ENCODE data around the gene KRTAP26-1.

KRTAP26-1 gene

GRCh38 chr21:30320215-30320614, at the start of gene KRTAP26-1:
TSS of gene KRTAP26-1 (minus strand) at chr21:30320315. CDS start at chr21:30320035, 280 bp downstream.
- DNase-seq (ENCODE audit: low read depth): no peak

- DNase-seq (ENCODE audit: low read depth): no peak
These were observed 35.8 kb upstream of the KRTAP26-1 start for GRCh38 chr21:30355906-30356305.

- DNase-seq (ENCODE audit: low read depth): no peak
These were observed 34.3 kb upstream of the KRTAP26-1 start for GRCh38 chr21:30354308-30355005.

- no peak for DNase-seq (ENCODE audit: low read depth)
These were observed 31.4 kb upstream of the KRTAP26-1 start for GRCh38 chr21:30351534-30351933.

- DNase-seq (ENCODE audit: low read depth): no peak
These were observed 29.5 kb upstream of the KRTAP26-1 start for GRCh38 chr21:30349572-30349971.

GRCh38 chr21:30348506-30348905, 28.4 kb upstream of the KRTAP26-1 start, which contains the start of gene KRTAP23-1:
TSS of gene KRTAP23-1 (minus strand) at chr21:30348606. CDS start at chr21:30348606, 0 bp downstream.
- DNase-seq (ENCODE audit: low read depth): no peak

- no peak for DNase-seq (ENCODE audit: low read depth)
These were observed 24.9 kb upstream of the KRTAP26-1 start for GRCh38 chr21:30345014-30345413.

- no peak for DNase-seq (ENCODE audit: low read depth)
These were observed 20.8 kb upstream of the KRTAP26-1 start for GRCh38 chr21:30340714-30341573.

- no peak for DNase-seq (ENCODE audit: low read depth)
These were observed 18.6 kb upstream of the KRTAP26-1 start for GRCh38 chr21:30338717-30339116.

- DNase-seq (ENCODE audit: low read depth): no peak
These were observed 17.7 kb upstream of the KRTAP26-1 start for GRCh38 chr21:30337772-30338171.

GRCh38 chr21:30337276-30337744, 17.2 kb upstream of the KRTAP26-1 start, which contains the start of gene KRTAP27-1:
TSS of gene KRTAP27-1 (minus strand) at chr21:30337694. CDS start at chr21:30337668, 26 bp downstream.
- DNase-seq (ENCODE audit: low read depth): no peak

GRCh38 chr21:30336596-30336995, 16.5 kb upstream of the KRTAP26-1 start:
- DNase-seq (ENCODE audit: low read depth): no peak

- no peak for DNase-seq (ENCODE audit: low read depth)
These were observed 13.6 kb upstream of the KRTAP26-1 start for GRCh38 chr21:30333736-30334135.

GRCh38 chr21:30332681-30333080, 12.6 kb upstream of the KRTAP26-1 start:
- no peak for DNase-seq (ENCODE audit: low read depth)

GRCh38 chr21:30329203-30329875, 9.2 kb upstream of the KRTAP26-1 start:
- no peak for DNase-seq (ENCODE audit: low read depth)

GRCh38 chr21:30326390-30326789, 6.3 kb upstream of the KRTAP26-1 start:
- DNase-seq (ENCODE audit: low read depth): no peak

- DNase-seq (ENCODE audit: low read depth): no peak
These were observed 4.4 kb downstream of the KRTAP26-1 start for GRCh38 chr21:30315701-30316100.

- no peak for DNase-seq (ENCODE audit: low read depth)
These were observed 13.2 kb downstream of the KRTAP26-1 start for GRCh38 chr21:30306884-30307283.

GRCh38 chr21:30305136-30305535, 15.0 kb downstream of the KRTAP26-1 start:
- DNase-seq (ENCODE audit: low read depth): no peak

- DNase-seq (ENCODE audit: low read depth): no peak
These were observed 30.9 kb downstream of the KRTAP26-1 start, which contains the start of gene KRTAP25-1 for GRCh38 chr21:30289215-30289614. TSS of gene KRTAP25-1 (minus strand) at chr21:30289514. CDS start at chr21:30289490, 24 bp downstream.

- no peak for DNase-seq (ENCODE audit: low read depth)
These were observed 37.3 kb downstream of the KRTAP26-1 start, which contains the start of gene KRTAP24-1 for GRCh38 chr21:30282850-30283249. TSS of gene KRTAP24-1 (minus strand) at chr21:30282950. CDS start at chr21:30282932, 18 bp downstream.

- no peak for DNase-seq (ENCODE audit: low read depth)
These were observed 48.5 kb downstream of the KRTAP26-1 start for GRCh38 chr21:30271611-30272010.

Measured in stimulated activated CD4-positive, alpha-beta T cell treated with anti-CD3 and anti-CD28 coated beads, Interleukin-2, amount 100 ng/mL, for 4 hours (primary cell).